ENCODE data around the gene RGP1.
A peak's percentile ranks its signal among the peaks of the same experiment; 100 is the strongest.

The RGP1 gene

GRCh38 chr9:35774907-35775635, 26.0 kb downstream of the RGP1 start:
- no peak for DNase-seq

GRCh38 chr9:35776018-35776417, 26.9 kb downstream of the RGP1 start:
- no peak for DNase-seq

- no peak for DNase-seq
Measured at GRCh38 chr9:35778496-35778895, 29.4 kb downstream of the RGP1 start.

DNA sequence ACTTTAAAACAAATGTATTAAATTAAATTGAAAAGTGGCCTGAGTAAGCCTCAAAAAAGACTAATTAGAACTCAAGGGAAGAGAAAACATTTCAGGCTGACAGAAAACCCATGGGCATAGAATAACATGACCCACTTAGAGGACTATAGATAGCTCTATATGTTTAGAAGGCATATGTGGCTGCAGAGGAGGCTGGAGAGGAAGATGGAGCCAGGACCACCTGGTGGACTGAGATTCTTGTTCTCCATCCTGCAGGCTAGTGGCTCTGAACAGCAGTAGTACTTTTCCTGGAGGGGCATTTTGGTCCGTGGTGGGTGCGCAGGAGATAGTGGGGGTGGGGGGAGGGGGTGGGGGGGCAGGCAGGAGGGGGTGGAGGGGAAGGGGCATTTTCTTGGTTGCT, 32.0 kb downstream of the RGP1 start:
- no peak for DNase-seq

DNA sequence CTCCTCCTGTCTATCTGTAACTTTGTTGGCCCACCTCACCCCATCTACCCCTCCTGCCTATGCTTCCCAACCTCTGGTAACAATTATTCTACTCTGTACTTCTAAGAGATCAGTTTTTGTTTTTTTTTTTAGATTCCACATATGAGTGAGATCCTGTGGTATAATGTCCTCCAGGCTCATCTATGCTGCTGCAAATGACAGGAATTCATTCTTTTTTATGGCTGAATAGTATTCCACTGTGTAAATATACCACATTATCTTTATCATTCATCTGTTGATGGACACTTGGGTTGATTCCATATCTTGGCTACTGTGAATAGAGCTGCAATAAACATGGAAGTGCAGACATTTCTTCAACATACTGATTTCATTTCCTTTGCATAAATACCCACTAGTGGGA, 34.3 kb downstream of the RGP1 start:
- no peak for DNase-seq

DNA sequence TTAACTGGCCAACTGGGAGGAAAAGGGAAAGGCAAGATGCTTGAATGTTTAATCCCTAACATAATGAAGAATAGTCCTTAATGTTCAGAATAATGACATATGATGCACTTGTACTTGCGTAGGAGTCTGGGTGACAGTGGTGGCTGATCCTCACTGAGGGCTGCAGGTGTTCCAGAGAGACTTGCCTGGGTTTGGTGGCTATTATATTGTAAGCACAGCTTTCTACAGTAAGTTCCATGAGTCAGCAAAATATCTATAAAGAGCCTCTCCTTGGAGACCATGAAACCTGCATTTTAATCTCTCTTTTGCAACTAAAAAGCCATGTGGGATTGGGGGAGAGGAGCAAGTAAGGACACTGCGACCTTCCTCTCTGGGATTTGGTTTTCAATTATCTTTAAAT, 40.5 kb downstream of the RGP1 start:
- no peak for DNase-seq

- no peak for DNase-seq
Measured at GRCh38 chr9:35790025-35790384, 40.9 kb downstream of the RGP1 start.

GRCh38 chr9:35790385-35791296, 41.6 kb downstream of the RGP1 start:
- DNase-seq = peak; percentile 89

GRCh38 chr9:35791297-35791921, 42.3 kb downstream of the RGP1 start, which contains the start of gene NPR2:
Gene NPR2, plus strand, starts transcription at chr9:35791591. Its CDS starts 818 bp downstream, at chr9:35792409.
- peak; percentile 31 for DNase-seq

DNA sequence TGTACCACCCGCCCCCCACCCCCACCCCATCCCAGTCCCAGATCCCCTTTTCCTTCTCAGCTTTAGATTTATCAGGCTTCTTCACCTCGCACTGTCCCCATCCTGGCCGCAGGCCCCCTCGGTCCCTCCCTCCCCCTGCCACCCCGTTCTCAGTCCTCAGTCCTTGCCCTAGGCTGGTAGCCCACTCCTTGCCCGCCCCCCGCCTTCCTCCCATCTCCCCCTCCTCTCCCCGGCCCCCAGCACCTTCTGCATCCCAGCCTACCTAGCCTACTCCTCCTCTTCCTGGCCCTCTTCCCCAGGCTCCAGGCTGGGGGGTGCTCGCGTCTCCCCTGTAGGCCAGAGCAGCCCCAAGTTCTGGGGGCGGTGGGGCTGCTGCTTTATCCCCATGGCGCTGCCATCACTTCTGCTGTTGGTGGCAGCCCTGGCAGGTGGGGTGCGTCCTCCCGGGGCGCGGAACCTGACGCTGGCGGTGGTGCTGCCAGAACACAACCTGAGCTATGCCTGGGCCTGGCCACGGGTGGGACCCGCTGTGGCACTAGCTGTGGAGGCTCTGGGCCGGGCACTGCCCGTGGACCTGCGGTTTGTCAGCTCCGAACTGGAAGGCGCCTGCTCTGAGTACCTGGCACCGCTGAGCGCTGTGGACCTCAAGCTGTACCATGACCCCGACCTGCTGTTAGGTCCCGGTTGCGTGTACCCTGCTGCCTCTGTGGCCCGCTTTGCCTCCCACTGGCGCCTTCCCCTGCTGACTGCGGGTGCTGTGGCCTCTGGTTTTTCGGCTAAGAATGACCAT, 43.1 kb downstream of the RGP1 start:
- DNase-seq = no peak

DNA sequence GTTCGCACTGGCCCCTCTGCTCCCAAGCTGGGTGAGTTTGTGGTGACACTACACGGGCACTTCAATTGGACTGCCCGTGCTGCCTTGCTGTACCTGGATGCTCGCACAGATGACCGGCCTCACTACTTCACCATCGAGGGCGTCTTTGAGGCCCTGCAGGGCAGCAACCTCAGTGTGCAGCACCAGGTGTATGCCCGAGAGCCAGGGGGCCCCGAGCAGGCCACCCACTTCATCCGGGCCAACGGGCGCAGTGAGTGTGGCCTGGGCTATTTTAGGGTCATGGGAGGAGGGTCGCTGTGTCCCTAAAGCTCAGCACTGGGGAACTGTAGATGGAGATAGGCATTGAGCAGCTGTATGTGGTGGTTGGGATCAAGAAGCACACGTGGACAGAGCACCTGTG, 43.7 kb downstream of the RGP1 start:
- no peak for DNase-seq

DNA sequence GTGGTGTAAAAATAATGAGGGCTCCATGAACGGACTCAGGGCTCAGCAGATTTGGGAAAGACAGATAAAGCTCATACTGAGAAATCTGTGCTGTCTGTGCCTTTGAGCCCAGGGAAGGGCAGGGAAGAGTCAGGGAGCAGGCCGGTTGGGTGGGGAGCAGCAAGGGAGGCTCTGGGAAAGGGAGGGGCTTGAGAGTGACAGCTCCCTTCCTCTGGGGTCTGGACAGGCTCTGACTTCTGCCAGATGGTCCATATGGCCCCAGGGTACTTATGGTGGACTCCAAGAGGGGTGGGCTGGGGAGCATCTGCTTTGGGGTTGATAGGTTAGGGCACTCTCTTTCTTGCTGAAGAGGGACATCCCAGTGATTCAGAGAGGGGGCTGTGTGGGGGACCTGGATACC, 44.4 kb downstream of the RGP1 start:
- no peak for DNase-seq

GRCh38 chr9:35795695-35796094, 46.6 kb downstream of the RGP1 start:
- DNase-seq = peak; percentile 25

GRCh38 chr9:35797311-35798109, 48.4 kb downstream of the RGP1 start:
- DNase-seq = no peak

DNA sequence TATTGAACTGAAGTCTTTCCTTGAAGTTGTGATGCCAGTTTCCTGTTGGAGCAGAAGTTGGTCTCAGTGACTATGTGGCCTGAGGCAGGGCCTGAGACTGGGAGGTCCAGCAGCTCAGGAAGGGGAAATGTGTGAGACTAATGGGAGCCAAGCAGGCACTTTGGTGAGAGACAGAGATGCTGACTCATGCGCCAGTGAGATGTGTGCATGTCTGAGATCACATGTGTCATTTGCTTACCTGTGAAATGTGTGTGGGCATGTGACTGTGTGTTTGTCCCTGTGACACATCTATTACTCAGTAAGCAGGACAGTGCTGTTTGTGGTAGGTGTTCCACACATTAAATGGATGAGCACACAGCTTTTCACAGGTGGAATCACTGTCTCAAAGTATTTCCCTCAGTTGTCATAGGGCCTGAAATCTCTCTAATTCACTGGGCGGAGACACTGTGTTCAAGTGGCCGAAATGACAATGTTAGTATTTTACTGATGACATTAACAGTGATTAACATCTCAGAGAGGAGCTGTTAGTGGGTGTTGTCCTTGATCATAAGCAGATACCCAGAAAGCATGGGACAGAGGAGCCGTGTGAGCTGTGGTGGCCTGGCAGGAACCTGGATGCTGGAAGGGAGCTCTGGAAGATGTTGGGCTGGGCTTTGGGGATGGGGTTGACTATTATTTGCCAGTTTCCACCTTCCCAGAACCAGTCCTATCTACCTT, 49.7 kb downstream of the RGP1 start:
- peak; percentile 32 for DNase-seq

- DNase-seq = no peak
Measured at GRCh38 chr9:35800530-35800929, 51.4 kb downstream of the RGP1 start.

DNA sequence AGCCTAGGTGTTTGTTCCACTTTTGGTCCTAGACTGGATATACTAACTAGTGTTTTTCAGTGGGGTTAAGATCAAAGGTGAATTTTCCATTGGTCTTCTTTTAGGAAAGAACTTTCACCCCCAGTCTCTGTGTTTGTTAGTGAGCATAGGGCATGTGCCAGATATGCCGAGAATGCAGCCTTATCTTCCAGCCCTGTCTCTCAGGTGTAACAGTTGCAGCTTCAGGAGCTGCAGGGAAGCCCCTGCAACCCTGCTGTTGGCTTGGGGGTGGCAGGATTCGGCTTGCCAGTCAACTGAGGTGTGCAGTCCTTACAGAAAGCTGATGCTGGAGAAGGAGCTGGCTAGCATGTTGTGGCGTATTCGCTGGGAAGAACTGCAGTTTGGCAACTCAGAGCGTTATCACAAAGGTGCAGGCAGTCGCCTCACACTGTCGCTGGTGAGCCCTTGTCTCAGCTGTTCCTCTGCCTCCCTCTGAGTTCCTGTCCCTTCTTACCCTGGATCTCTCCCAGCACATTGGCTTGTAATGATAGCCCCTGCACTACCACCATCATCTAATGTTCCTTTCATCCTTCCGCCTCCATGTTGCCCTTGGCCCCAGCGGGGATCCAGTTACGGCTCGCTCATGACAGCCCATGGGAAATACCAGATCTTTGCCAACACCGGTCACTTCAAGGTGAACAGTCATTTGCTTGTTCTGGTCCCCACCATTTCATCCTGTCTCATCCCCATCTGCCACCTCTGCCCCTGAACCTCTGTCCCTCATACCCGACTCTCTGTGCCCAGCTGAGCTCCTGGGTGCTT, 52.4 kb downstream of the RGP1 start:
- no peak for DNase-seq

DNA sequence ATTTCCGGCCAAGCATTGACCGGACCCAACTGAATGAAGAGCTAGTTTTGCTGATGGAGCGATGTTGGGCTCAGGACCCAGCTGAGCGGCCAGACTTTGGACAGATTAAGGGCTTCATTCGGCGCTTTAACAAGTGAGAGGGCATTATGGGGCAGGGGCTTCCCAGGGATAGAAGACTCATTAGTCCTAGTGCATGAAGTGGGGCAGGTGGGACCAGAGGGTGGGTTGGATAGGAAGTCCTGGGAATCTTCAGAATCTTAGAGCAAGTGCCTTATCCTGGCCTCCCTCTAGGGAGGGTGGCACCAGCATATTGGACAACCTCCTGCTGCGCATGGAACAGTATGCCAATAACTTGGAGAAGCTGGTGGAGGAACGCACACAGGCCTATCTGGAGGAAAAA, 57.0 kb downstream of the RGP1 start:
- DNase-seq = no peak

Measured in fibroblast of upper back skin (primary cell).